Measurements from ENCODE around the gene CTIF.

Gene CTIF

DNA sequence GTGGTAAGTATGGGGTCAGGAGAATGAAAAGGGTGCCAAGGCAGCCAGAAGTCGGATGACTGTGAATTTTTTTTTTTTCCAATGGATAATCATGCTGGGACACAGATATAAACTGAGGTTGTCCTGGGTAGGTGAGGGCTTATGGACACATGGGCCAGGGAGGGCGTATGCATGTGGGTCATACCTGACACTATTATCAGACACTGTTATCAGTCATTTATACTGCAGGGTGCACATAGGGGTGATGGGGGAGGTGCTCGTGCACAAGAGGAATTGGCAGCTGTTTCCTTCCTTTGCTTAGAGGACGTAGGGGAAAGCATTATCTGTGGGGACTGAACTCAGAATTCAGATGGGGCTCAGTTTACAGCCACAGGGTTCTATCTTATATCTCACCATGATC is 10.1 kb downstream of the CTIF start:
- no peaks in the 10 kb centered on the region for H3K27me3 ChIP-seq (replicated peaks)
- H3K27ac ChIP-seq = no peak overlapping the region
- no peak overlapping the region for H3K4me3 ChIP-seq (ENCODE audit: low read depth, low read length)
- in situ Hi-C loops (cut with HindIII; ENCODE audit: low pct_ligation_motif_present, low sequenced_read_pairs) = no loop called here
- DNase-seq = no peak
- H3K36me3 ChIP-seq (replicated peaks) = no peaks in the 10 kb centered on the region
- TF ChIP-seq, protein P1, sequence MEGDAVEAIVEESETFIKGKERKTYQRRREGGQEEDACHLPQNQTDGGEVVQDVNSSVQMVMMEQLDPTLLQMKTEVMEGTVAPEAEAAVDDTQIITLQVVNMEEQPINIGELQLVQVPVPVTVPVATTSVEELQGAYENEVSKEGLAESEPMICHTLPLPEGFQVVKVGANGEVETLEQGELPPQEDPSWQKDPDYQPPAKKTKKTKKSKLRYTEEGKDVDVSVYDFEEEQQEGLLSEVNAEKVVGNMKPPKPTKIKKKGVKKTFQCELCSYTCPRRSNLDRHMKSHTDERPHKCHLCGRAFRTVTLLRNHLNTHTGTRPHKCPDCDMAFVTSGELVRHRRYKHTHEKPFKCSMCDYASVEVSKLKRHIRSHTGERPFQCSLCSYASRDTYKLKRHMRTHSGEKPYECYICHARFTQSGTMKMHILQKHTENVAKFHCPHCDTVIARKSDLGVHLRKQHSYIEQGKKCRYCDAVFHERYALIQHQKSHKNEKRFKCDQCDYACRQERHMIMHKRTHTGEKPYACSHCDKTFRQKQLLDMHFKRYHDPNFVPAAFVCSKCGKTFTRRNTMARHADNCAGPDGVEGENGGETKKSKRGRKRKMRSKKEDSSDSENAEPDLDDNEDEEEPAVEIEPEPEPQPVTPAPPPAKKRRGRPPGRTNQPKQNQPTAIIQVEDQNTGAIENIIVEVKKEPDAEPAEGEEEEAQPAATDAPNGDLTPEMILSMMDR (IDR thresholded peaks at IDR 0.05; ENCODE audit: low read depth, low read length, missing control alignments) = no peak

DNA sequence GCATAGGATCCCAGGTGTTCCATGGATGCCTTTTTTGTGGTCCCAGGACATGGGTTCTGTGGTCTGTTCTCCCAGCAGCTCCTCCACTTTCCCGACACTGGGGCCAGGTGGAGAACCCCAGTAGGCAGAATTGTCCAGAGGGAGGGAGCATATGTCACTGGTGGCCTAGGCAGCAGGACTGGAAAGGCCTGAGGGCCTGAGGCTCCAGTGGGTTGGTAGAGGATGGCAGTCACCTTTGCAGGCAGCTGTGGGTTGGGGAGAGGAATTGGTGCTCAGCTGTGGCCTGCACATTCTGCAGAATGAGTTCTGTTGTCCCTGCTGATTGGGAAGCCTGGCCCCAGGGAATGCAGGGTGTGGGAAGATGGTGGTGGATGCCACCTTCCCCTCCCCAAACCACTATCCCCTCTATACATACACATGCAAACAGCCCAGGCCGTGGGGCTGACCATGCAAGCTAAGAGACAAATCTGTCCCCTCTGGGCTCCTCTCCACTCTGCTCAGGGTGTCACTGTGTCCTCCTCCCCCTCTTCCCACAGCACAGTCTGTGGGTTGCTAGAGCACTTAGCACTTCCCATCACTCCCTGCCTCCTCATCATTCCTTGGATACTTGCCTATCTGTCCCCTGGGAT is 11.4 kb downstream of the CTIF start:
- no peak overlapping the region for H3K4me3 ChIP-seq (ENCODE audit: low read depth, low read length)
- in situ Hi-C loops (cut with HindIII; ENCODE audit: low pct_ligation_motif_present, low sequenced_read_pairs) = no loop called here
- TF ChIP-seq, protein P1 (IDR thresholded peaks at IDR 0.05; ENCODE audit: low read depth, low read length, missing control alignments) = no peak
- DNase-seq = no peak
- no peaks in the 10 kb centered on the region for H3K27me3 ChIP-seq (replicated peaks)
- no peak overlapping the region for H3K27ac ChIP-seq
- H3K36me3 ChIP-seq (replicated peaks) = peaks cover 2% of the 10 kb centered on the region

DNA sequence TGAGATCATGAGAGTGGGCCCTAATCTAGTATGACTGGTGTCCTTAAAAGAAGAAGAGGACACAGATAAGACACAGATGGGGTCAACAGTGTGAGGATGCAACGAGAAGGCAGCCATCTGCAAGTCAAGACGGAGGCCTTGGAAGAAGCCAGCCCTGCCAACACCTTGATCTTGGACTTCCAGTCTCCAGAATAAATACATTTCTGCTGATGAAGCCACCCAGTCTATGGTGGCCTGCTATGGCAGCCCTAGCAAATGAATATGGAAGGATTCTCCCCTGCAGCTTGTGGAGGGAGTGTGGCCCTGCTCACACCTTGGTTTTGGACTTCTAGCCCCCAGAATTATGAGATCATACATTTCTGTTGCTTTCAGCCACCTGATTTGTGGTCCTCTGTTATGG is 12.3 kb downstream of the CTIF start:
- Histone ChIP-seq H3K27me3 (replicated peaks) (no peaks in the 10 kb centered on the region), H3K4me3 (ENCODE audit: low read depth, low read length) (no peak overlapping the region), H3K36me3 (replicated peaks) (peaks cover 5% of the 10 kb centered on the region), H3K27ac (no peak overlapping the region)
- DNase-seq = no peak
- TF ChIP-seq, protein P1 (IDR thresholded peaks at IDR 0.05; ENCODE audit: low read depth, low read length, missing control alignments) = no peak
- in situ Hi-C loops (cut with HindIII; ENCODE audit: low pct_ligation_motif_present, low sequenced_read_pairs) = no loop called here

DNA sequence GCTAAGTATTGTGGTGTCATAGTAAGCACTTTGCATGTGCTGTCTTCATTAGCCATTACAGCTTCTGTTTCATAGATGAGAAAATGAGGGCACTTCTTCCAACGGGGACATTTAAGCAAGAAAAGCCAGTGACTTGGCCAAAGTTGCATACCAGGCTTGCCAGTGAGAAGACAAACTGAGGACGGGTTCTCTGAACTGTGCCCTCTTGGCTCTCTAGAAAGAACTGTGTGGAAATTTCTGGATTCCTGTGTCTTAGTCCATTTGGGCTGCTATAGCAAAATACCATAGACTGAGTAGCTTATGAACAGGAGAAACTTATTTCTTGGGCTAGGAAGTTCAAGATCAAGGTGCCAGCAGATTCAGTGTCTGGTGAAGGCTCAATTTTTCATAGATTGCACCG is 13.3 kb downstream of the CTIF start:
- no peak overlapping the region for H3K27ac ChIP-seq
- in situ Hi-C loops (cut with HindIII; ENCODE audit: low pct_ligation_motif_present, low sequenced_read_pairs) = no loop called here
- TF ChIP-seq, protein P1 (IDR thresholded peaks at IDR 0.05; ENCODE audit: low read depth, low read length, missing control alignments) = no peak
- no peaks in the 10 kb centered on the region for H3K27me3 ChIP-seq (replicated peaks)
- no peak overlapping the region for H3K4me3 ChIP-seq (ENCODE audit: low read depth, low read length)
- no peak for DNase-seq
- H3K36me3 ChIP-seq (replicated peaks) = peaks cover 5% of the 10 kb centered on the region

DNA sequence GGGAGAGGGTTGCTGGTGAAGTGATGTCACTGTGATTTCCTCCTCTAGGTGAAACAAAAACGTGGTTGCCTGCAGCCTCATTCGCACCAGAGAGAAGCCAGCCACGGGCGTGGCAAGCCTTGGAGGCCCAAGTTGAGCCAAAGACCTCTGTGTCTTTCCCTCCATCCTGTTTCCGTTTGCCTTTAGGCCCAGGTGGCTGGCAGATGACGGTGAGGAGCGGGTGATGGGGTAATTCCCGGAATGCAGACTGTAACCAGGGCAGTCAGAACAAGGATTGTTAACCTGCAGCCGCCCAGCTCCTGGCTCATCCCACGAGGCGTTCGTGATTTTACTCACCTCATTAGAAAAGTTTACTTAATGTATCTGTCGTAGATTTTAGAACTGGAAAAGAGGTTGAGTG is 14.4 kb downstream of the CTIF start:
- no peak for DNase-seq
- no peak overlapping the region for H3K27ac ChIP-seq
- TF ChIP-seq, protein P1 (IDR thresholded peaks at IDR 0.05; ENCODE audit: low read depth, low read length, missing control alignments) = no peak
- no peak overlapping the region for H3K4me3 ChIP-seq (ENCODE audit: low read depth, low read length)
- H3K27me3 ChIP-seq (replicated peaks) = no peaks in the 10 kb centered on the region
- peaks cover 5% of the 10 kb centered on the region for H3K36me3 ChIP-seq (replicated peaks)
- in situ Hi-C loops (cut with HindIII; ENCODE audit: low pct_ligation_motif_present, low sequenced_read_pairs) = no loop called here

All from brain microvascular endothelial cell (primary cell).